Uterus (tissue), 4 donors: ENCODE measurements around the gene PURA. TPM values are rescaled to one million over a fixed set of nuclear protein-coding genes. Genes with fewer than 3 reads are reported as not detected.

ENCODE experiments used
- DNase-seq, 2 donors: peaks; one replicate each; pipeline ENCODE4 v3.0.0-alpha.2; 2019 to 2020
- H3K27ac ChIP-seq, 2 donors: fragments of 200-600 bp; sonication (generic); 1 replicate in 1 of 2; 2 replicates in 1 of 2; pipeline ENCODE4 v1.5.1; 2016 to 2018
- H3K27me3 ChIP-seq, 2 donors: fragments of 200-600 bp; sonication (generic); one replicate each; pipeline ENCODE4 v1.5.1; 2018 to 2019; ENCODE audit warnings: control low read depth in 1 of 2
- H3K36me3 ChIP-seq, 2 donors: fragments of 200-600 bp; sonication (generic); one replicate each; pipeline ENCODE4 v1.5.1; 2019; ENCODE audit warnings: control low read depth in 1 of 2
- H3K4me1 ChIP-seq, 2 donors: fragments of 200-600 bp; sonication (generic); one replicate each; pipeline ENCODE4 v1.5.1; 2018 to 2019; ENCODE audit warnings: control low read depth in 1 of 2
- H3K4me3 ChIP-seq, 2 donors: fragments of 200-600 bp; sonication (generic); 1 replicate in 1 of 2; 2 replicates in 1 of 2; pipeline ENCODE4 v1.5.1; 2018 to 2019; ENCODE audit warnings: mild to moderate bottlenecking in 1 of 2
- H3K9me3 ChIP-seq, 2 donors: fragments of 200-600 bp; sonication (generic); one replicate each; pipeline ENCODE4 v1.5.1; 2019; ENCODE audit warnings: control low read depth in 1 of 2
- CTCF ChIP-seq, 4 experiments: fragments of 200-600 bp in 2 of 4; fragments of 450-650 bp in 2 of 4; sonication (generic) in 2 of 4; IDR thresholded peaks; one replicate each; pipeline ENCODE4 v1.5.1; 2016 to 2019; ENCODE audit warnings: antibody characterized with exemption in 4 of 4, mild to moderate bottlenecking in 2 of 4, moderate library complexity in 1 of 4
- POLR2A ChIP-seq, 2 donors: fragments of 450-650 bp; IDR thresholded peaks; one replicate each; pipeline ENCODE4 v1.6.1; 2016; ENCODE audit warnings: antibody characterized with exemption in 2 of 2, mild to moderate bottlenecking in 1 of 2, moderate library complexity in 1 of 2
- intact Hi-C: fragments of 100-400 bp; cut with DNase I; formaldehyde crosslinking; loops from one replicate; pipeline ENCODE4 v1.15.1; 2023; ENCODE audit warnings: low total_unique reads
- total RNA-seq, 4 donors: library from RNA; depleted of rRNA in 3 of 4; stranded (reverse); fragments of >200 nt in 3 of 4; gene quantifications; one replicate each; pipeline versions ENCODE4 v1.1.0 to v1.2.4, GENCODE V29; 2014 to 2023
- donor health status: DM: yes; HTN: yes; CAD: no.

Gene PURA
- total RNA-seq, 4 donors from 2014 or later = 16.1 to 48.9 (median 22.2) TPM

GRCh38 chr5:140118302-140118936 lies 4.5 kb downstream of the PURA start:
- Histone ChIP-seq H3K9me3 (no peaks in the 10 kb centered on the region), H3K36me3 (no peaks in the 10 kb centered on the region), H3K4me3 (no peak overlapping the region), H3K27me3 (no peaks in the 10 kb centered on the region), H3K4me1 (peaks cover 0 to 10% of the 10 kb centered on the region in 2 donors), H3K27ac (no peak overlapping the region)
- TF ChIP-seq POLR2A (IDR thresholded peaks at IDR 0.05) = no peak
- no peak for TF ChIP-seq CTCF (IDR thresholded peaks at IDR 0.05)
- intact Hi-C loops = no loop called here
- DNase-seq = no peak

- Histone ChIP-seq H3K4me3 (no peak within 1 kb of the TSS), H3K4me1 (no peaks in the 10 kb centered on the region), H3K36me3 (no peaks in the 10 kb centered on the region), H3K27ac (no peak within 1 kb of the TSS), H3K27me3 (no peaks in the 10 kb centered on the region), H3K9me3 (no peaks in the 10 kb centered on the region)
- intact Hi-C loops = no loop called here
- DNase-seq = no peak
- TF ChIP-seq CTCF (IDR thresholded peaks at IDR 0.05) = no peak
- no peak for TF ChIP-seq POLR2A (IDR thresholded peaks at IDR 0.05)
These were observed 11.7 kb downstream of the PURA start, which contains the start of gene IGIP for GRCh38 chr5:140125637-140126036. IGIP (plus strand) TSS chr5:140125937; CDS start chr5:140128477, 2,540 bp downstream.

GRCh38 chr5:140126315-140127012 lies 12.6 kb downstream of the PURA start:
- Histone ChIP-seq H3K4me1 (no peaks in the 10 kb centered on the region), H3K4me3 (no peak overlapping the region), H3K36me3 (no peaks in the 10 kb centered on the region), H3K9me3 (no peaks in the 10 kb centered on the region), H3K27me3 (no peaks in the 10 kb centered on the region), H3K27ac (no peak overlapping the region)
- intact Hi-C loops = no loop called here
- TF ChIP-seq CTCF (IDR thresholded peaks at IDR 0.05) (no peak), POLR2A (IDR thresholded peaks at IDR 0.05) (no peak)
- no peak for DNase-seq

- no peak overlapping the region for H3K27ac ChIP-seq
- intact Hi-C loops = no loop called here
These were observed 14.5 kb downstream of the PURA start for GRCh38 chr5:140128376-140128775.

More at GRCh38 chr5:140128376-140128775, 14.5 kb downstream of the PURA start:
- no peaks in the 10 kb centered on the region for H3K9me3 ChIP-seq
- no peaks in the 10 kb centered on the region for H3K4me1 ChIP-seq
- H3K27me3 ChIP-seq = no peaks in the 10 kb centered on the region
- H3K36me3 ChIP-seq = no peaks in the 10 kb centered on the region
- no peak overlapping the region for H3K4me3 ChIP-seq
- no peak for DNase-seq
- no peak for TF ChIP-seq CTCF (IDR thresholded peaks at IDR 0.05)
- no peak for TF ChIP-seq POLR2A (IDR thresholded peaks at IDR 0.05)
